GM15510 (cell line): ENCODE data around the gene DEDD2.
A peak's percentile ranks its signal among the peaks of the same experiment; 100 is the strongest.

Experiments
- POLR2A ChIP-seq: IDR thresholded peaks from 3 replicates; pipeline ENCODE4 v1.6.1; 2011; ENCODE audit warnings: borderline replicate concordance; ENCODE audit not compliant: insufficient read length; ENCODE audit errors: extremely low read depth

Gene DEDD2

DNA sequence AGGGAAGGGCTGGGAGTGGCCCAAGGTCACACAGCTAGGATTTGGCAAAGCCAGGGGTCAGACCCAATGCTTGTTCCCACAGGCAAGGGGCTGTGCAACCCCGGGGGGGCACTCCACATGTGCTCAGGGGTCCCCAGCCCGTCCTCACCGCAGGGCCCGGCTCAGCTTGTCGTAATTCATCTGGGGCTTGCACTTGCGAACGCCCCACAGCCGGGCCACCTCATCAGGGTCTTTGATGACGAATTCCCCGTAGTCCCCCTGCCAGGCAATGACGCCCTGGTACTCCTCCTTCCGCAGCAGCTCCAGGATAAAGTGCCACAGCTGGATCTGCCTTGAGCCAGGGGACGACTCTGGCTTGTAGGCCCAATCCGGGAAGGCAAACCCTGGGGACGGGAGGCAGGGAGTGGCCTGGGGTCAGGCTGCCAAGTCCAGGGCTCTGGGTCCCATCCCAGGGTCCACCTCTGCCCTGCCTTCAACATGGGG, 32.7 kb upstream of the DEDD2 start:
- no peak for TF ChIP-seq POLR2A

DNA sequence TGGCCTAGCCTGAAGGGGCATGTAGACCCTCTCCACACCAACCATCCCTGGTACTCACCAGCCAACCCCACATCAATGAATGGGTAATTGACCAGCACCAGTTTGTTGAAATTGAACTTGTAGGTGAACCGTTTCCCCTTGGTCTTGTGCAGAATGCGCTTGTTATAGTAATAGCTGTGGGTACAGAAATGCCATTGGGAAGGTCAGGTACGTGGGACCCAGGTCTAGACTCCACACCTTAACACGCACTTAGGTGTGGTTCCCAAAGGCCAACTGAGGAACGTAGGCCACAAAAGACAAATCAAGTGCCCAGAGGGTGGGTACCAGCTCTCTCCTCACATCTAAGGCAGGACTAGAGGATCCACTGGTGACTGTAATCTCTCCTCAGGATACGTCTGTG, 32.3 kb upstream of the DEDD2 start:
- TF ChIP-seq POLR2A, result no peak

DNA sequence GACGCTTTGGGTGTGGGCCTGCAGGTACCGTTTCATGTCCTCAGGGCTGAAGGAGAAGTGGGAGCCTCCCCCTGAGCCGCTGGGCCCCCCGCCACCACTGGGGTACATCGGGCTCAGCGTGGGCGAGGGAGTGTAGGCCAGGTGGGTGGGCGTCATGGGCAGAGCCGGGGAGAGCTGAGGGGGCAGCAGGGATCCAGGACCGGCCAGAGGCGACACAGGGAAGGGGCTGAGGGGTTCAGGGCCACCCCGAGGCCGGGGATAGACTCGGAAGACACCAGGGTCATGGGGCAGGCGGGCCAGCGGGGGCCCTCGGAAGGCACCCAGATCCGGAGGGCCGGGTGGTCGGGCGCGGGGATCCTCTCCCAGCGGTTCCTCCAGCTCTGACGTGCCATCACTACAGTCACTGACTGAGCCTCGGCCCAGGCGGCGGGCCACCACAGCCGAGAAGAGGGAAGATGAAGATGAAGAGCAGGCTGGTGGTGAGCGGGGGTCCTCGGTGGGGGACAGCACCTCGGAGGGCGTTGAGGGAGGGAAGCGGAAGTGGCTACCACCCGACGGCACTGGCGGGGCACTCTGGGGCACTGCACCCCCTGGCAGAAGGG, 31.8 kb upstream of the DEDD2 start:
- TF ChIP-seq POLR2A, result no peak

DNA sequence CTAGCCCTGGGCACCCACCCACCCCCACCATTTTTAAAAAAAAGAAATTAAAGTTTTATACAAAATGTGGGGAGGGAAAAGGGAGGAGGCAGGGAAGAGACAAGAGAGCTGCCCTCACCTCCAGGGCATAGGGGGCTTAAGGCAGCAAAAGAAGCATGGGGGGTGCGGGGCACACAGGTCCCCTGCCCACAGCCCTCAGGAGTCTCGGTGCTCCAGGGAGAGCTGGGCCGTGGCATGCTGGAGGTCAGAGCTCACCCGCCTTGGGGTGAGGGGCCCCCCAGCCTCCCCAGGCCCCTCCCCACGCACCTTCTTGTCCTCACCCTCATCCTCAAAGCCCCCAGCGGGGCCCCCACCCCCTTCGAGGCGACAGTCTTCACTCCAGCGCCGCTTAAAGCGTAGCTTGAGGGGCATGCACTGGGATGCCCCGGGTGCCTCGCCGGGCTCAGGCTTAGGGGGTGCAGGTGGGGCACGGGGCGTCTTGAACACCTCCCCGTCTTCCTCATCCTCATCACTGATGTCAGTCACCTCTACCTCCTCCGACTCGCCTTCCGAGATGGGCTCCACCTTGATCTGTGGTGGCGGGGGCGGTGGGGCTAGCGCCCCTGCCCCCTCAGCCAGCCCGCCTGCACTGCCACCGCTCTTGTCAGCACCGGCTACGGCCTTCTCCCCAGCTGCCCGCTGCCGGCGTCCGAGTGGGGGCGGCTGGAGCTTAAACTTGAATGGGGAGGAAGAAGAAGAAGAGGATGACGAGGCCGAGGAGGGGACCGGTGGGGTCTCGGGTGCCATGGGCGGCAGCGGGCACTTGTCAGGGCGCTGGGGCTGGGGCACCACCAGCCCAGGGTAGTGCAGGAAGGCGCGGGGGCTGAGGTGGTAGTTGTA, 31.0 kb upstream of the DEDD2 start:
- TF ChIP-seq POLR2A, result no peak

DNA sequence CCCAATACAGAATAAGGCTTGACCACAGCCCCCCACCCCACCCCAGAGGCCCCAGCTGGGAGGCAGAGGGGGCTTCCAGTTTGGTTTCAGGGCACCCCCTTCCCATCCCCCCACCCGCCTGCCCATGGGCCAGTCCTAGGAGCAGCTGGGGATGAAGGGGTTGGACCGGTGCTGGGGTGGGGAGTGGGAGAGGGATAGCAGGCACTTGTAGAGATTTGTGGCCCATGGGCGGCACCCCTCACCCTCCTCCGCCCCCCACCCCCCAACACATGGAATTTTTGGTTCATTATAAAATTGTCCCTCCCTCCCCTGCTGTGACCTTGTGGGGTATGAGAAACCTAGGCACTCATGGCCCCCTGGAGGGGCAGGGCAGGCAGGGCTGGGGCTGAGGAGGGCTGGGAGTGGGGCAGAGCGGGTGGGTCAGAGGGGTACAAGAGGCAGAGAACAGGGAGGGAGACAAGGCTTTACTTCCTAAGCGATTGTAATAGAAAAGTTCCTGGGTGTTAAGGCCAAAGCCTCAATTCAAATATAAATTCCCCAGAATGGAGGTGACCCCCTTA, 30.2 kb upstream of the DEDD2 start:
- no peak for TF ChIP-seq POLR2A

DNA sequence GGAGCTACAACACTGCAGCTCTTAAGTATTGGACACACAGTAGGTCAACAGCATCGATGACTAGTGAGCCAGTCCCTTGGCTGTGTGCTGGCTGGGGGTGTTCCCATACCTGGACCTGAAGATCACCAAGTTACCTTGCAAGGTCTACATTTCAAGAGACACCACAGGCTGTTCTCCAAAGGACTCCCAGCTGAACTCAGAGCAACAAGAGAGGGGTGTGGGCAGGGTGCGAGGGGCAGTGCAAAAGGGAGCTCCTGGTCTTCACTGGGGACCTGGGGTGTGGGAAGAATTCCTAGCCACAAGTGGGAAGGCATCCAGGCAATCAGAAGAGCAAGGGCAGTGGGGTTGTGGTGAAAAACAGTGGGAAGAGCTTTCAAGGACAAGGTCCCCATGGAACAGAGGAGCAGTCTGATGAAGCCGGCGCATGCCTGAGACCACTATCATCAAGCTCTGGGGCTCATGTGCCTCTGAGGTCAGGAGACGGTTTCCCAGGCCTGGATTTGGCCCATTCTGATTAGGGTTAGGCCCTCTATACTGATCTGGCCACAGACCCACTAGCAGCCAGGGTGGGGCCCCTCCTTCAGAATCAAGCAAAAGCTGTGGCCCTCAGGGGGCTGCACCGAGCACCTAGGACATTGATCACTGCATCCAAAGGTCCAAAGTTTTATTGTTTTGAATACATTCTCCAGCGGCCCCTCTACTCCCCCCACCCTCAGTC, 29.6 kb upstream of the DEDD2 start:
- TF ChIP-seq POLR2A, result no peak

DNA sequence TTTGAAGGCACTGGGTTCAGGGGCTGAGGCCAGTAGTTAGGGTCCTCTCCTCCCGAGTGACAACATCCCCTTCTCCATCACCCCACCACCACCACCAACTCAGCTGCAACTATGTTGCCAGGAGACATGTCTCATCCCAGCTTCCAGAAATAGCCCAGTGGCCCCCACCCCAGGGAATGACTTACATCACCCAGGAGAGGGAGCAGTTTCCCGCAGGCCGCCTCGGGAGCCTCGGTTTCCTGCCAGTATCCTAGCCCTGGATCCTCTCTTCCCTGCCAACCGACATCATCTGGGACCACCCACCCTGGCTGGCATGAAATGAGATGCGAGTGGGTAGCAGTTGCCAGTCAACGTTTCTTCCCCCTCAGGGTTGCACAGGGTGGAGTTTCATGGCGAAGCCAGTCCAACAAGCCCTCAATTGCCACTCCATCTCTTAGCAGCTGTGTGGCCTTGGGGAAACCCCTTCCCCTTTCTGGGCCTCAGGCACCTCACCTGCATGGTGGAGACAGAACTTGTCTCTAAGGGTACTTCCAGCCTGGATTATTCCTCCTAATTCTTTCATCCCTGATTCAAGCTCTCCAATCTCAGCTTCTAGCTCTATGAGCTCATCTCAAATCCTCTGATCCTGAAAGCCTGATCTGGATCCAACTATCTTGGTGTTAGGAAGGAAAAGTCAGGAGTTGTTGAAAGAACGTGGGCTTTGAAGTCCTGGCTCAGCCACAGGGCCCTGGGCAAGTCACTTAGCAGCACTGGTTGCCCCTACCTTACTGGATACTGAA, 28.9 kb upstream of the DEDD2 start:
- no peak for TF ChIP-seq POLR2A

DNA sequence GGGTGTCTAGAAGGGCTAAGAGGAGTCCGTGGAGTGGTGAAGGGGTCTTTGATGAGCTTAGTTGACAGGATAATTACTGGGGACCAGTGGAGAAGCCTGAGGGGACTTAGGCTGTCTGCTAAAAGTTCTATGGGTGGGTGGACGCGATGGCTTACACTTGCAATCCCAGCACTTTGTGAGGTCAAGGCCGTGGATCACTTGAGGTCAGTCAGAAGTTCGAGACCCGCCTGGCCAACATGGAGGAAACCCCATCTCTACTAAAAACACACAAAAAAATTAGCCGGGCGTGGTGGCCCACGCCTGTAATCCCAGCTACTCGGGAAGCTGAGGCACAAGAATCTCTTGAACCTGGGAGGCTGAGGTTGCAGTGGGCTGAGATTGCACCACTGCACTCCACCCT, 27.8 kb upstream of the DEDD2 start:
- TF ChIP-seq POLR2A, result no peak

DNA sequence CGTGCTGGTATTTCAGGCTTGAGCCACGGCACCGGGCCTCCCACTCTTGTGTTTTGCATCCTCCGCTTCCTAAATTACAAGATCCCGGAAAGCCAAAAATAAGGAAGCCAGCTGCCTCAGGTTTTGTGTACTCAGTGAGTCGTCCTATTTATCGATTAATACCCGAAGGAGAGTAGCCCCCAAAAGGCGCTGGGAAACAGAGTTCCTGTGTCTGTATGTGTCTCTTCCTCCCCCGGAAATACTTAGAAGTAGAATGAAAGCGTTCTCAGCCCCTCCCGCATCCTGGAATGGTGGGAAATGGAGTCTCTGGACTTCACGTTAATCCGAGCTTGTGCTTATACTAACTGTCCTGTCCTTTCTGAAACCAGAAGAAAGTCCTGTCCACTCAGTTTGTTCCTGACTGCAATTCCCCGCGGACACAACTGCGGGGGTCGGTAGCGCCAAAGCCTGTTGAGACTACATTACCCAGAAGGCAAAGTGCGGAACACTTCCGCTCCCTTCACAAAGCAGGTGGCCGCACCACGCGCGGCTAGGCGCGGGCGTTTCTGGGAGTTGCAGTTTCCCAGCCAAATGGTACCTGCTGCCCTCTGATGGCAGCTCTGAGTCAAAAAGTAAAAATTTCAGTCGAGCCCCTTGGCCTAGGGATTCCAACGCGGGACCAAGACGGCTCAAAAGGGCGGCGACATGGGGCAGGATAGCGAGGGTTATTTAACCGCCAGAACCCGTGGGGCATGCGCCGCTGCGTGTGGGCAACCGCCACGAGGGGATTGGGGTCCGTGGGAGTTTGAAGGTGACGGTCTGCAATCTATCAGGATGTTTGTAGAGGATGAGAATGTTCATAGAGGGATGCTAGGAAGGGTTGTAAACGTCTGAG, 27.1 kb upstream of the DEDD2 start:
- no peak for TF ChIP-seq POLR2A

DNA sequence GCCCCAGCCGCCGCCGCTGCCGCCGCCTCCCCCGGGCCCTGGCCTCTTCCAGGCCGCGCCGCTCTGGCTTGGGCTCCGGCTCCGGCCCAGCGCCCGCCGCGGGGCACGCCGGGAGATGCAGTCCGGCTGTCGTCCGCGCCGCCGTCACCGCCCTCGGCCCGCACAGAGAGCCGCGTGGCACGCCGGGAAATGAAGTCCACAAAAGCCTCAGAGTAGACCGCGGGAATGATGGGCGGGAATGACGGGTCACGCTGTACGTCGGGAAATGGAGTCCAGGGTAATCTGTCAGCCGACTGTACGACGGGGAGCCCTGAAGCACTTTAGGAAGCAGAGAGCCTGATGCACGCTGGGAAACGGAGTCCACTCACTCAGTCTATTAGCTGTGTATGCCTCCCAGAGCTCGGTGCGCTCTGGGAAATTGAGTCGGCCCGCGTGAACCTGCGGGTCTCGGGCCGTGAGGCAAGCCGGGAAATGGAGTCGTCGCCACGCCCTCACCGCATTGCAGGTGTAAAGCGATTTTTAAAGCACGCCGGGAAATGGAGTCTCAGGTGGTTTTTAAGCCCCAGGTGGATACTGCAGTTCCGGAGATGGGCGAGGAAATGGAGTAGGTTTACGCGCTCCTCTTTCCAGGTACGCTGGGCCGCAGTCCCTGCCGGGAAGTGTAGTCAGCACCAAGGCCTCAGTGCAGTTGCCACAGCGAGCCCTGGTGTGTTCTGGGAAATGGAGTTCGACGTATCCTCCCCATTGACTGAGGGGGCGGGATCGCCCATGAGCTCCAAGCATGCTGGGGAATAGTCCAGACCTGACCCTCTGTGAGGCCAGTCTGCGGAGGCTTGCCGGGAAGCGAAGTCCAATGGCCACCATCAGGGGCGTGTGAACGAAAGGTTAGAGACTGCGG, 25.3 kb upstream of the DEDD2 start, which contains the start of gene GSK3A:
GSK3A (minus strand) TSS at position 91 of the 898 bp plus-strand sequence. CDS start 137 bp downstream, outside the sequence.
- TF ChIP-seq POLR2A, result peak; percentile 92

DNA sequence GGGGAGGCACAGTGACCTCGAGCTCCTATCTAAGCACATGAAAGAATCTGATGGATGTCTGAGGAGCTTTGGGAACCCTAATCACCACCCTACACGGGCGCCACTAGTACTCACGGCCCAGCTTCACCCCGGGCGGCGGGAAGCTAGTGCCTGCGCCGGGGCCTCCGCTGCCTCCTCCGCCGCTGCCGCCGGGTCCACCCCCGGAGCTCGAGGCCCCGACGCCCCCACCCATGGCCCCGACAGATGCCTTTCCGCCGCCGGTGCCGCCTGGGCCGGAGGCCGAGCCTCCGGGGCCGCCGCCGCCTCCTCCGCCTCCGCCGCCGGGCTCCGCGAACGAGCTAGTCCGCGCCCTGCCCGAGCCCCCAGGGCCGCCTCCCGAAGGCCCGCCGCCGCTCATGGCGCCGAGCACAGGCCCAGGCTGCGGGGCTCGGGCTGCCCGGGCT, 24.6 kb upstream of the DEDD2 start:
- no peak for TF ChIP-seq POLR2A

DNA sequence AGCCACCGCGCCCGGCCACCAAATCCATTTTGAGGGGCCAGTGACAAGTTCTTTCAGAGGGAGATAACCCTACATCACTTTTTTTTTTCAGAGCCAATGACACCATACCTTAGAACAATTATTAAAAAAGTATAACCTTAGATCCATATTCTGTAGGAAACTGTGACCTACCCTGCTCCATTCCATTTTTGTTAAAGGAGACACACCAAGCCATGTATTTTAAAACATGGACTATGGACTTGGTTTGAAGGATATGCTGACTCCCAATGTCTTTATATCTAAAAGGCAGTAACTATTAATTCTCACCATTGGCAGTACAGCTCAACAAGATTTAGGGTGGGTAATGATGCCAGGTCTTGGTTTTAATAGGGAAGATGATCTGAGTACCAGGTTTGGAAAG, 23.8 kb upstream of the DEDD2 start:
- no peak for TF ChIP-seq POLR2A

DNA sequence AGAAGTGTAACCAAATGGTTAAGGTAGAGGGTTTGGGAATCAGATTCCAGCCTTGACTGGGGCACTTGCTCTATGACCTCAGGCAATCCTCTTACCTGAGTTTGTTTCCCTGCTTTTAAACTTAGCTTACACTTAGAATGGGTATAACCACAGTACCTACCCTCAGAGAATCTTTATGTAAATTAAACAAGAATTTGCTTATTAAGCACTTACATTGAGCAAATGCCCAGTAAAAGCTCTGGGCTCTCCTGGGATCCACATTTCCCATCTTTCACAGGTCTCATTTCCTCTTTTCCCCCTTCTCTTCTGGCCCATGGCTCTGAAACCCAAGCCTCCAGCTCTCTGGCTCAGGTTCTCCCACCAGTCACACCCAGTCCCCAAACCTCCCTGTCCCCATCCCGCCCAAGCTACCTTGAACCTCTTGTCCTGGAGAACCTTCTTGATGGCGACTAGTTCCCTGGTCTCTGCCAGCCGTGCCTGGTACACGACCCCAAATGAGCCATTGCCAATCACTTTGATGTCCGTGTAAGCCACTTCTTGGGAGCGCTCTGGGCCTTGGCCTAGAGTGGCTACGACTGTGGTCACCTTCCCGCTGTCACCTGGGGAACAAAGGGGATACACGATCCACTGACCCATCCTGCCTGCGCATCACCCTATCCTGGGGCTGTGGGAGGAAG, 22.2 kb upstream of the DEDD2 start:
- TF ChIP-seq POLR2A, result no peak
